OCI-LY1 (cell line): ENCODE results near the gene INHA.

Source experiments
- H2AFZ ChIP-seq: fragments of 200-600 bp; sonication (generic), shearing (Covaris generic); 2 replicates; pipeline ENCODE4 v1.6.0; 2014; ENCODE audit warnings: antibody characterized with exemption, mild to moderate bottlenecking, low read length
- H3F3A ChIP-seq: fragments of 200-600 bp; sonication (generic), shearing (Covaris generic); 2 replicates; pipeline ENCODE4 v1.6.0; 2014; ENCODE audit warnings: mild to moderate bottlenecking, antibody characterized with exemption, low read length, moderate library complexity; ENCODE audit not compliant: insufficient read depth
- H3K27ac ChIP-seq: fragments of 200-600 bp; sonication (generic); 2 replicates; pipeline ENCODE4 v1.5.1; 2014; ENCODE audit warnings: low read length, mixed run types, mild to moderate bottlenecking, low read depth; ENCODE audit not compliant: poor library complexity, severe bottlenecking
- H3K27me3 ChIP-seq: fragments of 200-600 bp; sonication (generic); 2 replicates; pipeline ENCODE4 v1.6.0; 2014; ENCODE audit warnings: antibody characterized with exemption, mild to moderate bottlenecking, low read length, moderate library complexity; ENCODE audit not compliant: insufficient read depth
- H3K36me3 ChIP-seq: fragments of 200-600 bp; sonication (generic); 2 replicates; pipeline ENCODE4 v1.6.1; 2014; ENCODE audit warnings: mild to moderate bottlenecking, antibody characterized with exemption, low read length, moderate library complexity, mixed read lengths; ENCODE audit not compliant: insufficient read depth
- H3K4me1 ChIP-seq: fragments of 200-600 bp; sonication (generic); 2 replicates; pipeline ENCODE4 v1.5.1; 2014; ENCODE audit warnings: mild to moderate bottlenecking, low read length, moderate library complexity; ENCODE audit not compliant: insufficient read depth, severe bottlenecking
- H3K4me2 ChIP-seq: fragments of 200-600 bp; sonication (generic), shearing (Covaris generic); 2 replicates; pipeline ENCODE4 v1.6.1; 2014; ENCODE audit warnings: low read length
- H3K4me3 ChIP-seq: fragments of 200-600 bp; sonication (generic); 2 replicates; pipeline ENCODE4 v1.5.1; 2014; ENCODE audit warnings: low read length, low read depth, mild to moderate bottlenecking, mixed read lengths; ENCODE audit not compliant: poor library complexity, severe bottlenecking
- H3K79me2 ChIP-seq: fragments of 200-600 bp; shearing (Covaris generic); 2 replicates; pipeline ENCODE4 v1.6.1; 2016; ENCODE audit warnings: mixed run types, low read length, mixed read lengths; ENCODE audit not compliant: insufficient read depth
- H3K9ac ChIP-seq: fragments of 200-600 bp; sonication (generic), shearing (Covaris generic); 2 replicates; pipeline ENCODE4 v1.6.1; 2014; ENCODE audit warnings: mild to moderate bottlenecking, low read length, mixed read lengths
- H3K9me2 ChIP-seq: fragments of 200-600 bp; sonication (generic), shearing (Covaris generic); 2 replicates; pipeline ENCODE4 v1.6.1; 2014; ENCODE audit warnings: low read depth, mild to moderate bottlenecking, low read length, mixed read lengths
- H3K9me3 ChIP-seq: fragments of 200-600 bp; shearing (Covaris generic); 2 replicates; pipeline ENCODE4 v1.6.1; 2014; ENCODE audit warnings: low read length, mixed read lengths
- H4K20me1 ChIP-seq: fragments of 200-600 bp; sonication (generic), shearing (Covaris generic); 2 replicates; pipeline ENCODE4 v1.6.0; 2016; ENCODE audit warnings: mild to moderate bottlenecking, low read length; ENCODE audit not compliant: insufficient read depth
- CTCF ChIP-seq: fragments of 200-600 bp; sonication (generic), shearing (Covaris generic); IDR thresholded peaks from 2 replicates; pipeline ENCODE4 v1.5.1; 2017; ENCODE audit warnings: mild to moderate bottlenecking, antibody characterized with exemption, low read length, moderate library complexity, mixed read lengths
- EZH2 ChIP-seq: fragments of 200-600 bp; sonication (generic), shearing (Covaris generic); IDR thresholded peaks from 2 replicates; pipeline ENCODE4 v1.8.0; 2017; ENCODE audit warnings: borderline replicate concordance, mixed run types, mild to moderate bottlenecking, antibody characterized with exemption, low read length, moderate library complexity, mixed read lengths

Gene INHA

GRCh38 chr2:219536967-219537366, 35.1 kb upstream of the INHA start:
- Histone ChIP-seq H3K4me3 (no peak overlapping the region), H3F3A (no peaks in the 10 kb centered on the region), H3K9me2 (no peaks in the 10 kb centered on the region), H3K9ac (no peak overlapping the region), H3K79me2 (no peaks in the 10 kb centered on the region), H3K4me2 (no peak overlapping the region), H3K4me1 (peaks cover 2% of the 10 kb centered on the region), H3K27ac (no peak overlapping the region), H3K36me3 (peaks cover 11% of the 10 kb centered on the region; the same call in 1 of the 2 replicates), H4K20me1 (no peaks in the 10 kb centered on the region), H3K9me3 (no peaks in the 10 kb centered on the region), H2AFZ (no peak overlapping the region), H3K27me3 (peaks cover 7% of the 10 kb centered on the region; the same call in 1 of the 2 replicates)
- TF ChIP-seq EZH2 (no peak), CTCF (no peak)

GRCh38 chr2:219537657-219538488, 34.2 kb upstream of the INHA start:
- no peak overlapping the region for H3K9ac ChIP-seq
- H3F3A ChIP-seq = no peaks in the 10 kb centered on the region
- H3K9me3 ChIP-seq = no peaks in the 10 kb centered on the region
- H2AFZ ChIP-seq = no peak overlapping the region
- no peak overlapping the region for H3K27ac ChIP-seq
- H3K4me2 ChIP-seq = no peak overlapping the region
- no peaks in the 10 kb centered on the region for H3K79me2 ChIP-seq
- H3K27me3 ChIP-seq = peaks cover 4% of the 10 kb centered on the region; the same call in 1 of the 2 replicates
- TF ChIP-seq CTCF (no peak), EZH2 (no peak)
- H3K4me1 ChIP-seq = peaks cover 8% of the 10 kb centered on the region
- no peaks in the 10 kb centered on the region for H3K9me2 ChIP-seq
- peaks cover 11% of the 10 kb centered on the region; the same call in 1 of the 2 replicates for H3K36me3 ChIP-seq
- no peaks in the 10 kb centered on the region for H4K20me1 ChIP-seq
- no peak overlapping the region for H3K4me3 ChIP-seq

GRCh38 chr2:219538504-219538951, 33.6 kb upstream of the INHA start:
- peaks cover 8% of the 10 kb centered on the region for H3K4me1 ChIP-seq
- peaks cover 11% of the 10 kb centered on the region; the same call in 1 of the 2 replicates for H3K36me3 ChIP-seq
- no peaks in the 10 kb centered on the region for H3K79me2 ChIP-seq
- no peak overlapping the region for H3K27ac ChIP-seq
- no peaks in the 10 kb centered on the region for H4K20me1 ChIP-seq
- H3K4me2 ChIP-seq = no peak overlapping the region
- no peak overlapping the region for H3K9ac ChIP-seq
- H3K9me2 ChIP-seq = no peaks in the 10 kb centered on the region
- no peaks in the 10 kb centered on the region; the same call in 1 of the 2 replicates for H3K27me3 ChIP-seq
- H2AFZ ChIP-seq = no peak overlapping the region
- TF ChIP-seq CTCF (no peak), EZH2 (no peak)
- no peaks in the 10 kb centered on the region for H3F3A ChIP-seq
- no peaks in the 10 kb centered on the region for H3K9me3 ChIP-seq
- no peak overlapping the region for H3K4me3 ChIP-seq
